SJSA1 (cell line): ENCODE results near the gene EIF4EBP3. TPM values are rescaled to one million over a fixed set of nuclear protein-coding genes. Genes with fewer than 3 reads are reported as not detected.

Experiments
- total RNA-seq: library from RNA; depleted of rRNA; stranded (reverse); fragments of >200 nt; shearing (Covaris generic); gene quantifications from 2 replicates; pipeline ENCODE4 v1.2.3, GENCODE V29; 2014; rRNA removed

The EIF4EBP3 gene
- total RNA-seq, 1 experiment from 2014 or later = 1.4 TPM

Other genes with a start within 250 kb of the EIF4EBP3 start
- 200 and 218 TPM in 2 replicates for gene PFDN1, start 244.6 kb upstream of the EIF4EBP3 start, total RNA-seq
- 44.2 and 46.9 TPM in 2 replicates for gene HBEGF, start 201.1 kb upstream of the EIF4EBP3 start, total RNA-seq
- not detected in 2 replicates for gene SLC4A9, start 187.5 kb upstream of the EIF4EBP3 start, total RNA-seq
- gene ANKHD1, start 145.8 kb upstream of the EIF4EBP3 start, total RNA-seq = 63.7 and 82.0 TPM in 2 replicates
- gene SRA1, start 9.8 kb downstream of the EIF4EBP3 start, total RNA-seq = 76.0 and 81.9 TPM in 2 replicates
- 12.0 and 16.2 TPM in 2 replicates for gene APBB3, start 16.9 kb downstream of the EIF4EBP3 start, total RNA-seq
- gene SLC35A4, start 17.2 kb downstream of the EIF4EBP3 start, total RNA-seq = 56.7 and 65.8 TPM in 2 replicates
- 7.6 and 10.3 TPM in 2 replicates for gene CD14, start 85.5 kb downstream of the EIF4EBP3 start, total RNA-seq
- gene TMCO6, start 91.8 kb downstream of the EIF4EBP3 start, total RNA-seq = 17.9 and 100 TPM in 2 replicates
- gene NDUFA2, start 100.0 kb downstream of the EIF4EBP3 start, total RNA-seq = 125 and 176 TPM in 2 replicates
- 130 and 154 TPM in 2 replicates for gene IK, start 100.2 kb downstream of the EIF4EBP3 start, total RNA-seq
- gene WDR55, start 117.2 kb downstream of the EIF4EBP3 start, total RNA-seq = 16.0 and 20.8 TPM in 2 replicates
- gene DND1, start 125.9 kb downstream of the EIF4EBP3 start, total RNA-seq = 0.16 and 1.2 TPM in 2 replicates
- 133 and 135 TPM in 2 replicates for gene HARS1, start 143.7 kb downstream of the EIF4EBP3 start, total RNA-seq
- 51.8 and 53.0 TPM in 2 replicates for gene HARS2, start 143.8 kb downstream of the EIF4EBP3 start, total RNA-seq
- 99.1 and 114 TPM in 2 replicates for gene ZMAT2, start 152.8 kb downstream of the EIF4EBP3 start, total RNA-seq
- gene PCDHA1, start 238.5 kb downstream of the EIF4EBP3 start, total RNA-seq = not detected in 2 replicates
- gene PCDHA2, start 247.2 kb downstream of the EIF4EBP3 start, total RNA-seq = not detected in 2 replicates